ENCODE data around the gene ZNF775. TPM values are rescaled to one million over a fixed set of nuclear protein-coding genes. Genes with fewer than 3 reads are reported as not detected.
A peak's percentile ranks its signal among the peaks of the same experiment; 100 is the strongest.

Gene ZNF775
- total and polyA plus RNA-seq, 2 of the 13 experiments (the other 11 are each of a cell fraction or from before 2014, with no cell fraction given): 3.1 to 3.2 TPM

GRCh38 chr7:150404805-150405583, 25.9 kb downstream of the ZNF775 start (continued):
- TF ChIP-seq ZBTB37 (CRISPR knock-in tag; IDR thresholded peaks at IDR 0.05) (no peak), CBFB (CRISPR knock-in tag; IDR thresholded peaks at IDR 0.05) (peak; percentile 64; the same call in 1 of the 2 replicates), FOXJ3 (CRISPR knock-in tag; IDR thresholded peaks at IDR 0.05; ENCODE audit: borderline replicate concordance) (no peak), DZIP1 (CRISPR knock-in tag; IDR thresholded peaks at IDR 0.05) (peak; percentile 30; the same call in 1 of the 2 replicates), MTA1 (CRISPR knock-in tag; IDR thresholded peaks at IDR 0.05; ENCODE audit: borderline replicate concordance) (0 out of 2 replicates have a peak, but pooled peaks have one; percentile 33), ZBTB44 (CRISPR knock-in tag; IDR thresholded peaks at IDR 0.05) (0 out of 2 replicates have a peak, but pooled peaks have one; percentile 70), GPBP1L1 (CRISPR knock-in tag; IDR thresholded peaks at IDR 0.05) (no peak), ZSCAN29 (CRISPR knock-in tag; conservative IDR thresholded peaks at IDR 0.05) (0 out of 2 replicates have a peak, but pooled peaks have one; percentile 20), BHLHE40 (IDR thresholded peaks at IDR 0.05; ENCODE audit: low read length) (peak; percentile 49), SP4 (CRISPR knock-in tag; IDR thresholded peaks at IDR 0.05) (peak; percentile 74), ZFP36L1 (CRISPR knock-in tag; IDR thresholded peaks at IDR 0.05) (0 out of 2 replicates have a peak, but pooled peaks have one; percentile 43), SALL2 (CRISPR knock-in tag; IDR thresholded peaks at IDR 0.05) (peak; percentile 44; the same call in 1 of the 2 replicates), SNAI1 (CRISPR knock-in tag; IDR thresholded peaks at IDR 0.05; ENCODE audit: borderline replicate concordance) (no peak), ZNF740 (CRISPR knock-in tag; IDR thresholded peaks at IDR 0.05) (no peak), DR1 (CRISPR knock-in tag; IDR thresholded peaks at IDR 0.05) (peak; percentile 21; the same call in 1 of the 2 replicates), TCF12 (IDR thresholded peaks at IDR 0.05) (no peak), TCF12 (CRISPR knock-in tag; IDR thresholded peaks at IDR 0.05) (peak; percentile 80; the same call in 1 of the 2 replicates), HNRNPLL (IDR thresholded peaks at IDR 0.05; ENCODE audit: low read depth, low read length, poor library complexity, severe bottlenecking) (peak; percentile 88), ARHGAP35 (CRISPR knock-in tag; IDR thresholded peaks at IDR 0.05; ENCODE audit: borderline replicate concordance) (no peak), MAFK (conservative IDR thresholded peaks at IDR 0.05 in 1 of 2, IDR thresholded peaks at IDR 0.05 in 1 of 2; ENCODE audit: low read length in 2 of 2) (peak in 1 of 2 experiments; percentile 49; a peak in 2 of 4 replicates), GTF3A (CRISPR knock-in tag; conservative IDR thresholded peaks at IDR 0.05) (0 out of 2 replicates have a peak, but pooled peaks have one; percentile 27)
